Suprapubic skin (tissue), 4 donors: Measurements from ENCODE around the gene MATCAP1.

Experiments used
- EP300 ChIP-seq: sonication (generic); formaldehyde crosslinking; IDR thresholded peaks from one replicate; pipeline ENCODE4 v1.6.1; 2017; ENCODE audit warnings: antibody characterized with exemption
- POLR2A ChIP-seq, 2 donors: fragments of 450-650 bp; IDR thresholded peaks; one replicate each; pipeline ENCODE4 v1.6.1; 2017; ENCODE audit warnings: antibody characterized with exemption in 2 of 2, mild to moderate bottlenecking in 2 of 2, moderate library complexity in 2 of 2
- POLR2AphosphoS5 ChIP-seq, 3 donors: sonication (generic); formaldehyde crosslinking; IDR thresholded peaks; one replicate each; pipeline ENCODE4 v1.6.1; 2017; ENCODE audit warnings: antibody characterized with exemption in 3 of 3
- TF ChIP-seq, protein P1 (sequence below), 2 donors: fragments of 200-600 bp in 1 of 2; fragments of 450-650 bp in 1 of 2; sonication (generic) in 1 of 2; IDR thresholded peaks; one replicate each; pipeline ENCODE4 v1.5.1; 2016 to 2019; ENCODE audit warnings: antibody characterized with exemption in 2 of 2, mild to moderate bottlenecking in 1 of 2, moderate library complexity in 1 of 2

DNA sequence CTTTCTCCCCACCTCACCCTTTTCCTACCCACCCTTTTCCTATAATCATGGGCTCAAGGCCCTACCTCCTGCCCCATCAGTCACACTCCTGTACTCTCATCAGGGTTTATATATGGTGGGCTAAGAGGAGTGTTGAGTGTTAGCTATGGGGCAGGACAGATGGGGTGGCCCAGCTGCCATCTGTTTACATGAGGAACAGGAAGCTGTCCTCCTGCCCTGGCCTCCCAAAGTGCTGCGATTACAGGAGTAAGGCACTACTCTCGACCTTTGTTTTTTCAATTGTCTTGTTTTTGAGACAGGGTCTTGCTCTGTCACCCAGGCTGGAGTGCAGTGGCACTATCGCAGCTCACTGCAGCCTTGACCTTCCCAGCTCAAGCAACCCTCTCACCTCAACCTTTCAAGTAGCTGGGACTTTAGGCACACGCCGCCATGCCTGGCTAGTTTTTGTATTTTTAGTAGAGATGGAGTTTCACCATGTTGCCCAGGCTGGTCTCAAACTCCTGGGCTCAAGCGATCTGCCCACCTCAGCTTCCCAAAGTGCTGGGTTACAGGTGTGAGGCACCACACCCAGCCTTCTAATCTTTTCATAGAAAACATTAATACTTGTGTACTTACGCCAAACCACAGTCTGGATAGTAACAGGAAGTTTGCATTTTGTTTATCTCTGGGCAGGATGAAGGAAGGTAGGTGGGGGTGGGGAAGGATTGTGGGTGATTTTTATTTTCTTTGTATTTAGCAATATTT, 25.7 kb downstream of the MATCAP1 start:
- TF ChIP-seq, protein P1, sequence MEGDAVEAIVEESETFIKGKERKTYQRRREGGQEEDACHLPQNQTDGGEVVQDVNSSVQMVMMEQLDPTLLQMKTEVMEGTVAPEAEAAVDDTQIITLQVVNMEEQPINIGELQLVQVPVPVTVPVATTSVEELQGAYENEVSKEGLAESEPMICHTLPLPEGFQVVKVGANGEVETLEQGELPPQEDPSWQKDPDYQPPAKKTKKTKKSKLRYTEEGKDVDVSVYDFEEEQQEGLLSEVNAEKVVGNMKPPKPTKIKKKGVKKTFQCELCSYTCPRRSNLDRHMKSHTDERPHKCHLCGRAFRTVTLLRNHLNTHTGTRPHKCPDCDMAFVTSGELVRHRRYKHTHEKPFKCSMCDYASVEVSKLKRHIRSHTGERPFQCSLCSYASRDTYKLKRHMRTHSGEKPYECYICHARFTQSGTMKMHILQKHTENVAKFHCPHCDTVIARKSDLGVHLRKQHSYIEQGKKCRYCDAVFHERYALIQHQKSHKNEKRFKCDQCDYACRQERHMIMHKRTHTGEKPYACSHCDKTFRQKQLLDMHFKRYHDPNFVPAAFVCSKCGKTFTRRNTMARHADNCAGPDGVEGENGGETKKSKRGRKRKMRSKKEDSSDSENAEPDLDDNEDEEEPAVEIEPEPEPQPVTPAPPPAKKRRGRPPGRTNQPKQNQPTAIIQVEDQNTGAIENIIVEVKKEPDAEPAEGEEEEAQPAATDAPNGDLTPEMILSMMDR (IDR thresholded peaks at IDR 0.05) = no peak
- TF ChIP-seq POLR2AphosphoS5 (IDR thresholded peaks at IDR 0.05) (no peak), EP300 (no peak), POLR2A (IDR thresholded peaks at IDR 0.05) (no peak)
